Neural progenitor cell (in vitro differentiated cells): ENCODE data around the gene KRTAP5-4. TPM values are rescaled to one million over a fixed set of nuclear protein-coding genes. Genes with fewer than 3 reads are reported as not detected.

Experiments used
- DNase-seq: peaks from one replicate; pipeline ENCODE4 v3.0.0-alpha.2; 2016; ENCODE audit warnings: low spot score
- H2AFZ ChIP-seq: fragments of 200-600 bp; sonication (generic); replicated peaks from 2 replicates; pipeline ENCODE4 v1.6.1; 2016; ENCODE audit warnings: antibody characterized with exemption
- H3F3A ChIP-seq: fragments of 200-600 bp; sonication (generic); 2 replicates; pipeline ENCODE4 v1.6.1; 2016; ENCODE audit warnings: antibody characterized with exemption, low read depth
- H3K27ac ChIP-seq: fragments of 200-600 bp; sonication (generic); 2 replicates; pipeline ENCODE4 v1.5.1; 2016; ENCODE audit warnings: mild to moderate bottlenecking
- H3K27me3 ChIP-seq: fragments of 200-600 bp; sonication (generic); 2 replicates; pipeline ENCODE4 v1.6.1; 2016; ENCODE audit warnings: mild to moderate bottlenecking, moderate library complexity
- H3K36me3 ChIP-seq: fragments of 200-600 bp; sonication (generic); 2 replicates; pipeline ENCODE4 v1.5.1; 2016
- H3K4me1 ChIP-seq: fragments of 200-600 bp; sonication (generic); 2 replicates; pipeline ENCODE4 v1.6.1; 2016; ENCODE audit warnings: mixed run types
- H3K4me2 ChIP-seq: fragments of 200-600 bp; sonication (generic); 2 replicates; pipeline ENCODE4 v1.6.1; 2016
- H3K4me3 ChIP-seq: fragments of 200-600 bp; sonication (generic); 2 replicates; pipeline ENCODE4 v1.5.1; 2016
- H3K79me2 ChIP-seq: fragments of 200-600 bp; sonication (generic); 2 replicates; pipeline ENCODE4 v1.6.1; 2016; ENCODE audit warnings: low read depth
- H3K9ac ChIP-seq: fragments of 200-600 bp; sonication (generic); 2 replicates; pipeline ENCODE4 v1.6.1; 2016
- H3K9me3 ChIP-seq: fragments of 200-600 bp; sonication (generic); 2 replicates; pipeline ENCODE4 v1.5.1; 2016; ENCODE audit warnings: low read depth
- H4K20me1 ChIP-seq: fragments of 200-600 bp; sonication (generic); 2 replicates; pipeline ENCODE4 v1.6.1; 2016; ENCODE audit warnings: low read depth
- H3K27ac Mint-ChIP-seq: 3 replicates; pipeline ENCODE4 v1.8.0; 2021; ENCODE audit warnings: mixed read lengths
- H3K27me3 Mint-ChIP-seq: 2 replicates; pipeline ENCODE4 v1.8.0; 2022; ENCODE audit warnings: low read depth, mild to moderate bottlenecking, inconsistent platforms, moderate library complexity, mixed read lengths; ENCODE audit not compliant: insufficient read depth
- H3K36me3 Mint-ChIP-seq: 3 replicates; pipeline ENCODE4 v1.8.0; 2021; ENCODE audit warnings: mixed read lengths
- H3K4me1 Mint-ChIP-seq: 3 replicates; pipeline ENCODE4 v1.8.0; 2021; ENCODE audit warnings: mixed read lengths
- H3K4me3 Mint-ChIP-seq: 3 replicates; pipeline ENCODE4 v1.8.0; 2021; ENCODE audit warnings: mild to moderate bottlenecking, moderate library complexity, mixed read lengths
- H3K9me3 Mint-ChIP-seq: 3 replicates; pipeline ENCODE4 v1.8.0; 2020; ENCODE audit warnings: mixed read lengths
- EZH2 ChIP-seq: fragments of 200-600 bp; sonication (generic); IDR thresholded peaks from 2 replicates; pipeline ENCODE4 v1.6.1; 2017; ENCODE audit warnings: antibody characterized with exemption, mild to moderate bottlenecking, moderate library complexity
- EZH2phosphoT487 ChIP-seq: fragments of 200-600 bp; sonication (generic); IDR thresholded peaks from 2 replicates; pipeline ENCODE4 v1.6.1; 2017; ENCODE audit warnings: antibody characterized with exemption
- total RNA-seq: library from RNA; depleted of rRNA; stranded (reverse); fragments of >200 nt; gene quantifications from 2 replicates; pipeline ENCODE4 v1.2.3, GENCODE V29; 2015; ENCODE audit warnings: low replicate concordance
- TF ChIP-seq, protein P1 (sequence below): fragments of 200-600 bp; sonication (generic); IDR thresholded peaks from 2 replicates; pipeline ENCODE4 v1.5.1; 2017; ENCODE audit warnings: antibody characterized with exemption, mild to moderate bottlenecking

The KRTAP5-4 gene
- total RNA-seq, 1 donor from 2014 or later, result not detected

DNA sequence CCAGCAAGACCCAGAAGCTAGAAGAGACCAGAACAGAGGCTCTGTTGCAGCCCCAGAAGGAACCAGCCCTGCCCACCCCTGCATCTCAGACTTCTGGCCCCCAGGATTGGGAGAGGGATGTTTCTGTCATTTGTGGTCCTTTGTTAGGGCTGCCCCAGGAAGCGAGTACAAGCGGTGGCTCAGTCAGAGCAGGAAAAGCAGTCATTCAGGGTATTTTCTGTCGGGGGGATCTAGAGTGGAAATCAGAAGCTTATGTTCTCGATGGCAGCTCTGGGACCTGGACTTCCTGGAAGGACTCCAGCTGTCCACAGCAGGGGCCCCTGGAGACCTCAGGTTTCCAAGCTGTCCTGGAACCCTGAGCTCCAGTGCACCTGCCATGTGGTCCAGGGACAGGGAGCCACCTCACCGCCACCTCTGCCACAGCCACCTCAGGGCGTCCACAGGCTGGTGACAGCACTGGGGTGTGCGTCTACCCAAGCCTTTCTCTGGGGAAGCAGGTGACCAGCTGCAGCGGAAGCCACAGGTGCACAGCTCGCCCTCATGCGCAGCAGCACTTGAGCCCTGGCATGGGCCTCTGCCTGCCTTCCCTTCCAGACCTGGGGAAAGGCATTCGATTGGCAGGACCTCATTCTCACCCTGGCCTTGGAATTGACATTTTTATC is 10.2 kb upstream of the KRTAP5-4 start:
- H3K9me3 Mint-ChIP-seq, result no peaks in the 10 kb centered on the region
- H3K27ac Mint-ChIP-seq, result no peak overlapping the region
- Histone ChIP-seq H3K27ac (no peak overlapping the region), H3K79me2 (no peaks in the 10 kb centered on the region), H3K27me3 (peaks cover 44% of the 10 kb centered on the region), H4K20me1 (no peaks in the 10 kb centered on the region), H3F3A (no peaks in the 10 kb centered on the region), H3K4me3 (no peak overlapping the region), H3K9me3 (no peaks in the 10 kb centered on the region), H2AFZ (no peak overlapping the region), H3K4me2 (no peak overlapping the region), H3K36me3 (no peaks in the 10 kb centered on the region), H3K4me1 (no peaks in the 10 kb centered on the region), H3K9ac (no peak overlapping the region)
- TF ChIP-seq, protein P1, sequence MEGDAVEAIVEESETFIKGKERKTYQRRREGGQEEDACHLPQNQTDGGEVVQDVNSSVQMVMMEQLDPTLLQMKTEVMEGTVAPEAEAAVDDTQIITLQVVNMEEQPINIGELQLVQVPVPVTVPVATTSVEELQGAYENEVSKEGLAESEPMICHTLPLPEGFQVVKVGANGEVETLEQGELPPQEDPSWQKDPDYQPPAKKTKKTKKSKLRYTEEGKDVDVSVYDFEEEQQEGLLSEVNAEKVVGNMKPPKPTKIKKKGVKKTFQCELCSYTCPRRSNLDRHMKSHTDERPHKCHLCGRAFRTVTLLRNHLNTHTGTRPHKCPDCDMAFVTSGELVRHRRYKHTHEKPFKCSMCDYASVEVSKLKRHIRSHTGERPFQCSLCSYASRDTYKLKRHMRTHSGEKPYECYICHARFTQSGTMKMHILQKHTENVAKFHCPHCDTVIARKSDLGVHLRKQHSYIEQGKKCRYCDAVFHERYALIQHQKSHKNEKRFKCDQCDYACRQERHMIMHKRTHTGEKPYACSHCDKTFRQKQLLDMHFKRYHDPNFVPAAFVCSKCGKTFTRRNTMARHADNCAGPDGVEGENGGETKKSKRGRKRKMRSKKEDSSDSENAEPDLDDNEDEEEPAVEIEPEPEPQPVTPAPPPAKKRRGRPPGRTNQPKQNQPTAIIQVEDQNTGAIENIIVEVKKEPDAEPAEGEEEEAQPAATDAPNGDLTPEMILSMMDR, result no peak
- TF ChIP-seq EZH2phosphoT487 (no peak), EZH2 (no peak)
- H3K27me3 Mint-ChIP-seq, result peaks cover 6% of the 10 kb centered on the region
- no peak for DNase-seq
- no peak overlapping the region for H3K4me3 Mint-ChIP-seq
- no peaks in the 10 kb centered on the region for H3K36me3 Mint-ChIP-seq
- H3K4me1 Mint-ChIP-seq, result peaks cover 13% of the 10 kb centered on the region

DNA sequence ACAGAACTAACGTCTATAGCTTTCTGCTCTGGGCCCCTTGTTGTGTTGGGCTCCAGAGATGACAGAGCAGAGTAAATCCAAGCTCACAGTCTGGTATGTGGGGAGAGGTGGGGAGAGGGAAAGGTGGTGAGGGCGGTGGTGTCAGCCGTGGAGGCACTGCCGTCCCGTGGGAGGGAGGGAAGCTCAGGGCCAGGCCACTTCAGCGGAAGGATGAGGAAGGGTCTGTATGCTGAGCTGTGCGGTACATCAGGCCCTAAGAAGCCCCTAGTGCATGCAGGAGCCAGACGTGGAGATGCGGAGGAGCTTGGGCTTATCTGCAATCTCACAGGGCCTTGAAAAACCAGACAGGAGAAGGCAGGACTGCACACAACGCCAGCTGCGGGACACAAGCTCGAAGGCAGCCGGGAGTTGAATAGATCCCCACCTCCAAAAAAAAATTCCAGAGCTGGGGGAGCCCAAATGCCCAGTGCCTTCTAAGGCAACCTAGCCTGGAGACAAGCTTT is 9.2 kb upstream of the KRTAP5-4 start:
- Histone ChIP-seq H3K4me3 (no peak overlapping the region), H3K9ac (no peak overlapping the region), H3K4me2 (no peak overlapping the region), H3K27me3 (peaks cover 44% of the 10 kb centered on the region), H3F3A (no peaks in the 10 kb centered on the region), H4K20me1 (no peaks in the 10 kb centered on the region), H2AFZ (no peak overlapping the region), H3K27ac (no peak overlapping the region), H3K4me1 (no peaks in the 10 kb centered on the region), H3K36me3 (no peaks in the 10 kb centered on the region), H3K79me2 (no peaks in the 10 kb centered on the region), H3K9me3 (no peaks in the 10 kb centered on the region)
- Mint-ChIP-seq H3K4me3 (no peak overlapping the region), H3K36me3 (no peaks in the 10 kb centered on the region), H3K27ac (no peak overlapping the region), H3K4me1 (peaks cover 13% of the 10 kb centered on the region), H3K27me3 (peaks cover 10% of the 10 kb centered on the region), H3K9me3 (no peaks in the 10 kb centered on the region)
- TF ChIP-seq EZH2 (no peak), EZH2phosphoT487 (no peak)
- TF ChIP-seq, protein P1, result no peak
- no peak for DNase-seq

DNA sequence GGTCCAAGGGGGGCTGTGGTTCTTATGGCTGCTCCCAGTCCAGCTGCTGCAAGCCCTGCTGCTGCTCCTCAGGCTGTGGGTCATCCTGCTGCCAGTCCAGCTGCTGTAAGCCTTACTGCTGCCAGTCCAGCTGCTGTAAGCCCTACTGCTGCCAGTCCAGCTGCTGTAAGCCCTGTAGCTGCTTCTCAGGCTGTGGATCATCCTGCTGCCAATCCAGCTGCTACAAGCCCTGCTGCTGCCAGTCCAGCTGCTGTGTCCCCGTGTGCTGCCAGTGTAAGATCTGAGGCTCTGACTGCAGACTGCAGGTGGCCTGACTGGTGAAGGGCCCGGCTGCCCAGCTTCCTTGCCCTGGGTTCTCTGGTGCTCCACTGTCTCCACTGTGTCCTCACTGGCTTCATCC is 8.3 kb upstream of the KRTAP5-4 start:
- no peak for DNase-seq
- Mint-ChIP-seq H3K27me3 (peaks cover 6% of the 10 kb centered on the region), H3K9me3 (no peaks in the 10 kb centered on the region), H3K27ac (no peak overlapping the region), H3K4me3 (no peak overlapping the region), H3K4me1 (peaks cover 8% of the 10 kb centered on the region), H3K36me3 (no peaks in the 10 kb centered on the region)
- Histone ChIP-seq H3K36me3 (no peaks in the 10 kb centered on the region), H3K4me2 (no peak overlapping the region), H3K4me1 (no peaks in the 10 kb centered on the region), H3K27me3 (peaks cover 44% of the 10 kb centered on the region), H3K79me2 (no peaks in the 10 kb centered on the region), H3K4me3 (no peak overlapping the region), H4K20me1 (no peaks in the 10 kb centered on the region), H3F3A (no peaks in the 10 kb centered on the region), H2AFZ (no peak overlapping the region), H3K27ac (no peak overlapping the region), H3K9me3 (no peaks in the 10 kb centered on the region), H3K9ac (no peak overlapping the region)
- TF ChIP-seq EZH2phosphoT487, result no peak
- TF ChIP-seq, protein P1, result no peak
- TF ChIP-seq EZH2, result no peak
